BLaER1 treated with 17β-estradiol and CSF1 and Interleukin-3, amounts not matched to agents 10 nM and 100 nM (cell line): ENCODE results near the gene TMCC2.

Experiments
- H3K27ac ChIP-seq, 11 experiments: shearing (Covaris generic); formaldehyde crosslinking; 2 replicates each; pipeline ENCODE4 v1.8.1; 2022
- H3K27me3 ChIP-seq, 11 experiments: shearing (Covaris generic); formaldehyde crosslinking; 2 replicates each; pipeline ENCODE4 v1.8.1; 2022
- H3K36me3 ChIP-seq, 11 experiments: shearing (Covaris generic); formaldehyde crosslinking; 2 replicates each; pipeline ENCODE4 v1.8.1; 2022
- H3K4me1 ChIP-seq, 10 experiments: shearing (Covaris generic); formaldehyde crosslinking; 2 replicates each; pipeline ENCODE4 v1.8.1; 2022
- H3K4me2 ChIP-seq, 11 experiments: shearing (Covaris generic); formaldehyde crosslinking; 2 replicates each; pipeline ENCODE4 v1.8.1; 2022
- H3K4me3 ChIP-seq, 10 experiments: shearing (Covaris generic); formaldehyde crosslinking; 2 replicates each; pipeline ENCODE4 v1.8.1; 2022
- H3K9ac ChIP-seq, 11 experiments: shearing (Covaris generic); formaldehyde crosslinking; 2 replicates each; pipeline ENCODE4 v1.8.1; 2022
- H3K9me3 ChIP-seq, 11 experiments: shearing (Covaris generic); formaldehyde crosslinking; replicated peaks in 1 of 11; 2 replicates each; pipeline ENCODE4 v1.8.1; 2022
- H4K20me1 ChIP-seq, 11 experiments: shearing (Covaris generic); formaldehyde crosslinking; 2 replicates each; pipeline ENCODE4 v1.8.1; 2022
- Cebpa-rat ChIP-seq, 11 experiments: shearing (Covaris generic); IDR thresholded peaks; 2 replicates each; pipeline ENCODE4 v1.8.1; 2022

The TMCC2 gene

DNA sequence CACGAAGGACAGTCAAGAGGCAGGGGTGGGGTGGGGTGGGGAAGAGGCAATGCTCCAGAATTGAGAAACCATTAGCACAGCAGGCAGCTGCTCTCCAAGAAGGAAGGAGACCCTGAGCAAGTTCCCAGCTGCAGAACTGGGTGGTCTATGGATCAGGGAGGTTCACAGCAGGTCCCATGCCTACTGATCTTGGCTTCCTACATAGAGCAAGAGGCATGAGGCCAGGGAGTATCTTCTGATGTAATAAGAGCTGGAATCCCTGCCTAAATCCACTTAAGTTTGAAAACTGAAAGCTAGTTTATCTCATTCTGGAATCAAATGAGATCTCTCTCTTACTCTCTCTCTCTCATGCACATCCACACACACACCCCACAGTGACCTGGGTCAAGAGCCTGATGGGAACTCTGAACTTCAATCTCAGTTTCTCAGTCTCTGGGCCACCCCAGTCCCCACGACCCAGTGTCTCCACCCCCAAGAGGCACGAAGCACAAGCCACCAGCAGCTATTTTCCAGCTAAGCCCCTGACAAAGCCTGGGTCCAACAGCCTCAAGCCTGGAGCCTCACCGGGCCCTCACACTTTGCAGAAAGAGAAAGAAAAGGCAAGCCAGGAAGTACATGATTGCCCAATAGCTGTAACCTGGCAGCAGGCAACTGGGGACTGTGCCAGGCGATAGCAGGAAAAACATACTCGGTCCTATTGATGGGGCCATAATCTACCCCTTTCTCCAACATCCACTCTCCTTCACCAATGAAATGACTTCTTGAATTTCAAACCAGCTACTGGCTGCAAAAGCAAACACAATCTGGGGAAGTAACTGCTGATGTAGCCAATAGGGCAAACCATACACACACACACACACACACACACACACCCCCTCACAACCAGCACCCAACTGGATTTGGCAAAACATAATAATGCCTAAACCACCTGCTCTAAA is 91.6 kb downstream of the TMCC2 start:
- no peak overlapping the region; a peak in 2 of 22 replicates for H3K9ac ChIP-seq
- peak overlapping the region in 4 of 11 experiments; percentile 7 to 45 (median 38); a peak in 6 of 22 replicates for H3K27ac ChIP-seq
- no peaks in the 10 kb centered on the region for H3K36me3 ChIP-seq
- H3K27me3 ChIP-seq, result peaks cover 30 to 68% (median 59%) of the 10 kb centered on the region in 11 experiments
- H3K4me3 ChIP-seq, result peak overlapping the region in 2 of 10 experiments; percentile 19 to 78; a peak in 2 of 20 replicates
- H3K4me1 ChIP-seq, result peaks cover 30 to 75% (median 57%) of the 10 kb centered on the region in 10 experiments
- H3K9me3 ChIP-seq, result peaks cover 0 to 11% (median 5%) of the 10 kb centered on the region in 11 experiments; a peak in 10 of 22 replicates
- peak in 9 of 11 experiments; percentile 24 to 88 (median 73); a peak in 11 of 22 replicates for TF ChIP-seq Cebpa-rat (IDR thresholded peaks at IDR 0.05)
- peaks cover 0 to 5% (median 0%) of the 10 kb centered on the region in 11 experiments; a peak in 2 of 22 replicates for H4K20me1 ChIP-seq
- H3K4me2 ChIP-seq, result peak overlapping the region in 10 of 11 experiments; percentile 14 to 96 (median 82); a peak in 17 of 22 replicates

DNA sequence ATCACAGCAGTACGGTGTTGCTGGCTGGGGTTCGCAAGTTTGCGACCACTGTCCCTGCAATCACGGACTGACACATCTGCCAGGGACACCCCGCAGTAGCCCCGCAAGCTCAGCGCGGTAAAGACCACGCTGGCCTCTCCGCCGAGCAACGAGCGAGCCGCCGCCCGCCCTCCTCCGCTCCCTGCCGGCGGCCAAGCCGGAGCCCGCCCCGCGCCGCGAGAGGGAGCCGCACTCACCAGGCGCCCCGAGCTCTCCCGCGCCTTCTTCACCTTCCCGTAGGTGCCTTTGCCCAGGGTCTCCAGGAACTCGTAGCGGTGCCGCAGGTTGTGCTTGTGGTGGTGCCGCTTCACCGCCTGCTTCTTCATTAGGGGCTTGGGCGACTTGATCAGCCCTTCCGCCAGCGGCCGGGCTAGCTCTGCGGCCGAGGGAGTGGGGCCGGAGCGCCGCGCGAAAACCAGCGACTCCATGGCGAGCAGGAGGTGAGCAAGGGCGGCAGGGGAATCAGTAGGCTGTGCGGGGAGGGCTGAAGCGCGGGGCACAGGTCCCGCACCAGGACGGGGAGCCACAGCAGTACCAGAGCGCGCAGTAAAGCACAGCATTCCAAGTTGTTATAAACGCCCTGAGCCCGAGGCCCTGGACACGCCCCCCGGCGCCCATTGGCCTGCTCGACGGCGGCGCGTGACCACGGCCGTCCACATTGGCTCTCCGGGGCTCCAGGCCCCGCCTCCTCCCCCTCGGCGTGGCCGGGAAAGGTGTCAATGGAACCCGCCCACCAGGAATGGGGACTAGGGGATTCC is 93.6 kb downstream of the TMCC2 start, which contains the start of gene NUAK2:
TSS of gene NUAK2 (minus strand) at position 584 of the 797 bp plus-strand sequence. CDS start at position 467, 117 bp downstream.
- H3K9ac ChIP-seq, result peak within 1 kb of the TSS; percentile 3 to 85 (median 50); a peak in 17 of 22 replicates
- H3K4me1 ChIP-seq, result peaks cover 13 to 55% (median 38%) of the 10 kb centered on the region in 10 experiments
- peak within 1 kb of the TSS in 3 of 11 experiments; percentile 31 to 62 (median 59); a peak in 4 of 22 replicates for H3K27ac ChIP-seq
- peaks cover 0 to 11% (median 5%) of the 10 kb centered on the region in 11 experiments; a peak in 10 of 22 replicates for H3K9me3 ChIP-seq
- TF ChIP-seq Cebpa-rat (IDR thresholded peaks at IDR 0.05), result no peak
- peaks cover 0 to 11% (median 0%) of the 10 kb centered on the region in 11 experiments; a peak in 3 of 22 replicates for H4K20me1 ChIP-seq
- peak within 1 kb of the TSS; percentile 28 to 78 (median 59) for H3K4me3 ChIP-seq
- peaks cover 34 to 74% (median 64%) of the 10 kb centered on the region in 11 experiments for H3K27me3 ChIP-seq
- no peaks in the 10 kb centered on the region for H3K36me3 ChIP-seq
- H3K4me2 ChIP-seq, result peak within 1 kb of the TSS; percentile 74 to 96 (median 86)

DNA sequence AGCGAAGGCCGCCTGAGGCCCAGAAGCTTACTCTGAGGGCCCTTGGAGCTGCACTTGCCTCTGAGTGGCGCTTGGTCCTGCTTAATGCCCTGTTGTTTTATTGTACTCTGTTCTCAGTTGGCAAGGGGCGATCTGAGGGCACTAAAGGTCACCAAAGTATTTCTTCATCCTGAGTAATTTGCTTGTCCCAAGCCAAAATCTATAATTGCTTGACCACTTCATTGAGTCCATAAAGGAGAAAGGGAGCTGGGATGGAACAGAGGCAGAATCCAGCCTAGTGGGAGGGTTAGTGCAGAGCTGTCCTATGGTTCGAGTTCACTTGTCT is 94.2 kb downstream of the TMCC2 start:
- peaks cover 34 to 78% (median 64%) of the 10 kb centered on the region in 11 experiments for H3K27me3 ChIP-seq

More for the DNA sequence above, 94.2 kb downstream of the TMCC2 start:
- H3K4me1 ChIP-seq, result peaks cover 10 to 50% (median 32%) of the 10 kb centered on the region in 10 experiments; a peak in 19 of 20 replicates
- peak overlapping the region in 9 of 10 experiments; percentile 28 to 78 (median 61); a peak in 15 of 20 replicates for H3K4me3 ChIP-seq
- peak overlapping the region; percentile 74 to 96 (median 86) for H3K4me2 ChIP-seq
- H3K9ac ChIP-seq, result no peak overlapping the region; a peak in 1 of 22 replicates
- no peak overlapping the region for H3K27ac ChIP-seq
- H4K20me1 ChIP-seq, result peaks cover 0 to 11% (median 0%) of the 10 kb centered on the region in 11 experiments; a peak in 4 of 22 replicates
- H3K9me3 ChIP-seq, result peaks cover 0 to 11% (median 5%) of the 10 kb centered on the region in 11 experiments; a peak in 10 of 22 replicates
- no peaks in the 10 kb centered on the region for H3K36me3 ChIP-seq
- TF ChIP-seq Cebpa-rat (IDR thresholded peaks at IDR 0.05), result no peak
